ENCODE data around the gene USP46.
A peak's percentile ranks its signal among the peaks of the same experiment; 100 is the strongest.

The USP46 gene

GRCh38 chr4:52670739-52671138 lies 11.6 kb upstream of the USP46 start:
- H4K91ac ChIP-seq (ENCODE audit: low read depth, low read length) = no peak overlapping the region
- H2BK5ac ChIP-seq (ENCODE audit: low read depth, low read length, poor library complexity) = no peak overlapping the region
- H3K79me2 ChIP-seq (ENCODE audit: control insufficient read depth, insufficient read depth, low read length, poor library complexity) = no peaks in the 10 kb centered on the region
- H3K23ac ChIP-seq (ENCODE audit: low read length) = no peak overlapping the region
- no peaks in the 10 kb centered on the region for H3K9me3 ChIP-seq (ENCODE audit: insufficient read depth, low read depth, low read length)
- WGBS (ENCODE audit: extremely low coverage, insufficient coverage, insufficient read length) = no CpG with 5 or more reads among the region's 2 CpGs
- H2BK12ac ChIP-seq (ENCODE audit: low read length) = no peak overlapping the region
- no peak overlapping the region for H2AFZ ChIP-seq (ENCODE audit: insufficient read depth, low read length, poor library complexity)
- H3K79me1 ChIP-seq (ENCODE audit: low read length) = no peaks in the 10 kb centered on the region
- H3K36me3 ChIP-seq (ENCODE audit: control insufficient read depth in 1 of 2, insufficient read depth in 2 of 2, low read length in 2 of 2) = no peaks in the 10 kb centered on the region
- no peak overlapping the region for H3K9ac ChIP-seq (ENCODE audit: low read length)
- H4K8ac ChIP-seq (ENCODE audit: low read depth, low read length) = no peak overlapping the region
- no peak overlapping the region for H2AK5ac ChIP-seq (ENCODE audit: low read length)
- no peak overlapping the region for H3K14ac ChIP-seq (ENCODE audit: low read length)
- H3K4ac ChIP-seq (ENCODE audit: low read depth, low read length) = no peak overlapping the region
- no peak overlapping the region for H4K12ac ChIP-seq (ENCODE audit: low read depth, low read length)
- H3K27ac ChIP-seq (ENCODE audit: low read depth, low read length) = no peak overlapping the region
- no peaks in the 10 kb centered on the region for H3K4me1 ChIP-seq (ENCODE audit: control insufficient read depth in 1 of 2, insufficient read depth in 2 of 2, low read length in 2 of 2)
- peak in 1 of 2 donors; percentile 9 for DNase-seq
- H2BK120ac ChIP-seq (ENCODE audit: insufficient read depth, low read length, poor library complexity) = no peak overlapping the region
- no peak overlapping the region for H3K4me3 ChIP-seq (ENCODE audit: low read depth, low read length)
- no peak overlapping the region for H3K18ac ChIP-seq (ENCODE audit: low read length)
- no peak overlapping the region for H3K4me2 ChIP-seq (ENCODE audit: low read length)
- H3K27me3 ChIP-seq (ENCODE audit: insufficient read depth, low read length) = no peaks in the 10 kb centered on the region

- H2AFZ ChIP-seq (ENCODE audit: insufficient read depth, low read length, poor library complexity) = no peak overlapping the region
- H3K9me3 ChIP-seq (ENCODE audit: insufficient read depth, low read depth, low read length) = no peaks in the 10 kb centered on the region
- H3K4me2 ChIP-seq (ENCODE audit: low read length) = no peak overlapping the region
- WGBS (ENCODE audit: extremely low coverage, insufficient coverage, insufficient read length) = no CpG with 5 or more reads among the region's 2 CpGs
- H3K4me3 ChIP-seq (ENCODE audit: low read depth, low read length) = no peak overlapping the region
- no peak overlapping the region for H4K12ac ChIP-seq (ENCODE audit: low read depth, low read length)
- no peak overlapping the region for H3K4ac ChIP-seq (ENCODE audit: low read depth, low read length)
- no peak overlapping the region for H2BK12ac ChIP-seq (ENCODE audit: low read length)
- H3K79me2 ChIP-seq (ENCODE audit: control insufficient read depth, insufficient read depth, low read length, poor library complexity) = no peaks in the 10 kb centered on the region
- H2BK5ac ChIP-seq (ENCODE audit: low read depth, low read length, poor library complexity) = no peak overlapping the region
- no peak overlapping the region for H4K91ac ChIP-seq (ENCODE audit: low read depth, low read length)
- no peak for DNase-seq
- H2BK120ac ChIP-seq (ENCODE audit: insufficient read depth, low read length, poor library complexity) = no peak overlapping the region
- no peak overlapping the region for H4K8ac ChIP-seq (ENCODE audit: low read depth, low read length)
- no peak overlapping the region for H3K14ac ChIP-seq (ENCODE audit: low read length)
- no peaks in the 10 kb centered on the region for H3K27me3 ChIP-seq (ENCODE audit: insufficient read depth, low read length)
- H3K23ac ChIP-seq (ENCODE audit: low read length) = no peak overlapping the region
- H3K9ac ChIP-seq (ENCODE audit: low read length) = no peak overlapping the region
- no peak overlapping the region for H2AK5ac ChIP-seq (ENCODE audit: low read length)
- H3K4me1 ChIP-seq (ENCODE audit: control insufficient read depth in 1 of 2, insufficient read depth in 2 of 2, low read length in 2 of 2) = no peaks in the 10 kb centered on the region
- no peak overlapping the region for H3K18ac ChIP-seq (ENCODE audit: low read length)
- no peak overlapping the region for H3K27ac ChIP-seq (ENCODE audit: low read depth, low read length)
- no peaks in the 10 kb centered on the region for H3K79me1 ChIP-seq (ENCODE audit: low read length)
- no peaks in the 10 kb centered on the region for H3K36me3 ChIP-seq (ENCODE audit: control insufficient read depth in 1 of 2, insufficient read depth in 2 of 2, low read length in 2 of 2)
Observed at GRCh38 chr4:52670121-52670520, 11.0 kb upstream of the USP46 start.

- H3K4ac ChIP-seq (ENCODE audit: low read depth, low read length) = no peak overlapping the region
- H4K8ac ChIP-seq (ENCODE audit: low read depth, low read length) = no peak overlapping the region
- H2AK5ac ChIP-seq (ENCODE audit: low read length) = no peak overlapping the region
- H2BK120ac ChIP-seq (ENCODE audit: insufficient read depth, low read length, poor library complexity) = no peak overlapping the region
- no peak overlapping the region for H3K27ac ChIP-seq (ENCODE audit: low read depth, low read length)
- no peak overlapping the region for H3K18ac ChIP-seq (ENCODE audit: low read length)
- no peaks in the 10 kb centered on the region for H3K4me1 ChIP-seq (ENCODE audit: control insufficient read depth in 1 of 2, insufficient read depth in 2 of 2, low read length in 2 of 2)
- no peaks in the 10 kb centered on the region for H3K36me3 ChIP-seq (ENCODE audit: control insufficient read depth in 1 of 2, insufficient read depth in 2 of 2, low read length in 2 of 2)
- no peak overlapping the region for H2AFZ ChIP-seq (ENCODE audit: insufficient read depth, low read length, poor library complexity)
- no peak overlapping the region for H3K9ac ChIP-seq (ENCODE audit: low read length)
- no peak overlapping the region for H3K14ac ChIP-seq (ENCODE audit: low read length)
- no peak overlapping the region for H4K12ac ChIP-seq (ENCODE audit: low read depth, low read length)
- H3K9me3 ChIP-seq (ENCODE audit: insufficient read depth, low read depth, low read length) = peaks cover 3% of the 10 kb centered on the region
- H3K4me3 ChIP-seq (ENCODE audit: low read depth, low read length) = no peak overlapping the region
- H3K79me2 ChIP-seq (ENCODE audit: control insufficient read depth, insufficient read depth, low read length, poor library complexity) = no peaks in the 10 kb centered on the region
- no peak overlapping the region for H2BK5ac ChIP-seq (ENCODE audit: low read depth, low read length, poor library complexity)
- no CpG with 5 or more reads among the region's 2 CpGs for WGBS (ENCODE audit: extremely low coverage, insufficient coverage, insufficient read length)
- no peak overlapping the region for H3K4me2 ChIP-seq (ENCODE audit: low read length)
- no peak overlapping the region for H3K23ac ChIP-seq (ENCODE audit: low read length)
- no peaks in the 10 kb centered on the region for H3K27me3 ChIP-seq (ENCODE audit: insufficient read depth, low read length)
- no peaks in the 10 kb centered on the region for H3K79me1 ChIP-seq (ENCODE audit: low read length)
- DNase-seq = no peak
- no peak overlapping the region for H2BK12ac ChIP-seq (ENCODE audit: low read length)
- H4K91ac ChIP-seq (ENCODE audit: low read depth, low read length) = no peak overlapping the region
Observed at GRCh38 chr4:52665592-52665991, 6.5 kb upstream of the USP46 start.

DNA sequence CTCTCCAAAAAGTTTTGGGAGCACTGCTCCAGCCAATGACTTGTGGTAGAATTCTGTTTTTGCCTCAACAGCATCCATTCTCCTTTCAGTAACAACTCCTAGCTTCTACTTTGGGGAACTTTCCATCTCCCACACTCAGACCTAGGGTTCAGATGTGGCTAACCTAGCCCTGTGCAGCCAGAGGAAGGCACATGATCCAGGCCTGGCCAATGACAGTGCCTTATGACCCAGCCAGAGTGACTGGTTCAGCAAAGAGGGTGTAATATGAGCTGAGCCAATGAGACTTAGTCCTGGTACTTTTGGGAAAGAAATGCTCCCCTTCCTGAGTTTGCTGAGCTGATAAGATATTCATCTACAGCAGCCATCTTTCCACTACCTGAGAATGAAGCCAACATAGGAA lies 5.4 kb upstream of the USP46 start:
- H3K27ac ChIP-seq (ENCODE audit: low read depth, low read length) = no peak overlapping the region
- peaks cover 3% of the 10 kb centered on the region for H3K9me3 ChIP-seq (ENCODE audit: insufficient read depth, low read depth, low read length)
- H3K18ac ChIP-seq (ENCODE audit: low read length) = no peak overlapping the region
- no peak overlapping the region for H4K91ac ChIP-seq (ENCODE audit: low read depth, low read length)
- H2BK12ac ChIP-seq (ENCODE audit: low read length) = no peak overlapping the region
- no peak overlapping the region for H2AFZ ChIP-seq (ENCODE audit: insufficient read depth, low read length, poor library complexity)
- DNase-seq = no peak
- H2AK5ac ChIP-seq (ENCODE audit: low read length) = no peak overlapping the region
- no peak overlapping the region for H4K8ac ChIP-seq (ENCODE audit: low read depth, low read length)
- H3K4me3 ChIP-seq (ENCODE audit: low read depth, low read length) = no peak overlapping the region
- H3K23ac ChIP-seq (ENCODE audit: low read length) = no peak overlapping the region
- no peak overlapping the region for H3K4me2 ChIP-seq (ENCODE audit: low read length)
- H3K14ac ChIP-seq (ENCODE audit: low read length) = no peak overlapping the region
- no peaks in the 10 kb centered on the region for H3K27me3 ChIP-seq (ENCODE audit: insufficient read depth, low read length)
- H3K79me1 ChIP-seq (ENCODE audit: low read length) = peaks cover 6% of the 10 kb centered on the region
- no peak overlapping the region for H3K9ac ChIP-seq (ENCODE audit: low read length)
- no peak overlapping the region for H2BK5ac ChIP-seq (ENCODE audit: low read depth, low read length, poor library complexity)
- H3K4me1 ChIP-seq (ENCODE audit: control insufficient read depth in 1 of 2, insufficient read depth in 2 of 2, low read length in 2 of 2) = peaks cover 0 to 2% of the 10 kb centered on the region in 2 experiments
- H3K79me2 ChIP-seq (ENCODE audit: control insufficient read depth, insufficient read depth, low read length, poor library complexity) = peaks cover 5% of the 10 kb centered on the region
- H2BK120ac ChIP-seq (ENCODE audit: insufficient read depth, low read length, poor library complexity) = no peak overlapping the region
- H3K36me3 ChIP-seq (ENCODE audit: control insufficient read depth in 1 of 2, insufficient read depth in 2 of 2, low read length in 2 of 2) = no peaks in the 10 kb centered on the region
- H4K12ac ChIP-seq (ENCODE audit: low read depth, low read length) = no peak overlapping the region
- H3K4ac ChIP-seq (ENCODE audit: low read depth, low read length) = no peak overlapping the region
